Chondrocyte (in vitro differentiated cells): ENCODE results near the gene FAM200B. TPM values are rescaled to one million over a fixed set of nuclear protein-coding genes. Genes with fewer than 3 reads are reported as not detected.

ENCODE experiments used
- DNase-seq: peaks from one replicate; pipeline ENCODE4 v3.0.0; 2021; ENCODE audit warnings: mixed read lengths, low spot score
- H3K27ac Mint-ChIP-seq: one replicate; pipeline ENCODE4 v1.8.0; 2021; ENCODE audit warnings: mild to moderate bottlenecking, moderate library complexity, mixed read lengths; ENCODE audit not compliant: unreplicated experiment
- H3K27me3 Mint-ChIP-seq: 2 replicates; pipeline ENCODE4 v1.8.0; 2021; ENCODE audit warnings: low read depth, mixed read lengths
- H3K36me3 Mint-ChIP-seq: 2 replicates; pipeline ENCODE4 v1.8.0; 2021; ENCODE audit warnings: low read depth, mixed read lengths
- H3K4me1 Mint-ChIP-seq: 2 replicates; pipeline ENCODE4 v1.8.0; 2021; ENCODE audit warnings: low read depth, mild to moderate bottlenecking, mixed read lengths
- H3K4me3 Mint-ChIP-seq: one replicate; pipeline ENCODE4 v1.8.0; 2021; ENCODE audit warnings: mild to moderate bottlenecking, moderate library complexity, mixed read lengths; ENCODE audit not compliant: unreplicated experiment
- H3K9me3 Mint-ChIP-seq: 2 replicates; pipeline ENCODE4 v1.8.0; 2021; ENCODE audit warnings: low read depth, mixed read lengths
- total RNA-seq: library from RNA; stranded (reverse); gene quantifications from 3 replicates; pipeline ENCODE4 v1.2.1, GENCODE V29; 2021
- TF ChIP-seq, protein P1 (sequence below): fragments of 200-600 bp; sonication (generic); IDR thresholded peaks from 2 replicates; pipeline ENCODE4 v1.5.0; 2021; ENCODE audit warnings: antibody characterized with exemption, mild to moderate bottlenecking, moderate library complexity

Gene FAM200B
- total RNA-seq, 1 donor from 2014 or later: 31.8 TPM

GRCh38 chr4:15658781-15659180 is 22.8 kb upstream of the FAM200B start:
- Mint-ChIP-seq H3K36me3 (no peaks in the 10 kb centered on the region), H3K27me3 (no peaks in the 10 kb centered on the region), H3K4me3 (no peak overlapping the region), H3K9me3 (no peaks in the 10 kb centered on the region), H3K27ac (no peak overlapping the region), H3K4me1 (peaks cover 41% of the 10 kb centered on the region)
- TF ChIP-seq, protein P1, sequence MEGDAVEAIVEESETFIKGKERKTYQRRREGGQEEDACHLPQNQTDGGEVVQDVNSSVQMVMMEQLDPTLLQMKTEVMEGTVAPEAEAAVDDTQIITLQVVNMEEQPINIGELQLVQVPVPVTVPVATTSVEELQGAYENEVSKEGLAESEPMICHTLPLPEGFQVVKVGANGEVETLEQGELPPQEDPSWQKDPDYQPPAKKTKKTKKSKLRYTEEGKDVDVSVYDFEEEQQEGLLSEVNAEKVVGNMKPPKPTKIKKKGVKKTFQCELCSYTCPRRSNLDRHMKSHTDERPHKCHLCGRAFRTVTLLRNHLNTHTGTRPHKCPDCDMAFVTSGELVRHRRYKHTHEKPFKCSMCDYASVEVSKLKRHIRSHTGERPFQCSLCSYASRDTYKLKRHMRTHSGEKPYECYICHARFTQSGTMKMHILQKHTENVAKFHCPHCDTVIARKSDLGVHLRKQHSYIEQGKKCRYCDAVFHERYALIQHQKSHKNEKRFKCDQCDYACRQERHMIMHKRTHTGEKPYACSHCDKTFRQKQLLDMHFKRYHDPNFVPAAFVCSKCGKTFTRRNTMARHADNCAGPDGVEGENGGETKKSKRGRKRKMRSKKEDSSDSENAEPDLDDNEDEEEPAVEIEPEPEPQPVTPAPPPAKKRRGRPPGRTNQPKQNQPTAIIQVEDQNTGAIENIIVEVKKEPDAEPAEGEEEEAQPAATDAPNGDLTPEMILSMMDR: no peak
- no peak for DNase-seq

GRCh38 chr4:15659768-15660570 is 21.7 kb upstream of the FAM200B start:
- H3K27ac Mint-ChIP-seq: peak overlapping the region; percentile 87
- no peaks in the 10 kb centered on the region for H3K9me3 Mint-ChIP-seq
- no peaks in the 10 kb centered on the region for H3K27me3 Mint-ChIP-seq
- no peak overlapping the region for H3K4me3 Mint-ChIP-seq
- TF ChIP-seq, protein P1: no peak
- peaks cover 39% of the 10 kb centered on the region for H3K4me1 Mint-ChIP-seq
- DNase-seq: no peak
- no peaks in the 10 kb centered on the region for H3K36me3 Mint-ChIP-seq

DNA sequence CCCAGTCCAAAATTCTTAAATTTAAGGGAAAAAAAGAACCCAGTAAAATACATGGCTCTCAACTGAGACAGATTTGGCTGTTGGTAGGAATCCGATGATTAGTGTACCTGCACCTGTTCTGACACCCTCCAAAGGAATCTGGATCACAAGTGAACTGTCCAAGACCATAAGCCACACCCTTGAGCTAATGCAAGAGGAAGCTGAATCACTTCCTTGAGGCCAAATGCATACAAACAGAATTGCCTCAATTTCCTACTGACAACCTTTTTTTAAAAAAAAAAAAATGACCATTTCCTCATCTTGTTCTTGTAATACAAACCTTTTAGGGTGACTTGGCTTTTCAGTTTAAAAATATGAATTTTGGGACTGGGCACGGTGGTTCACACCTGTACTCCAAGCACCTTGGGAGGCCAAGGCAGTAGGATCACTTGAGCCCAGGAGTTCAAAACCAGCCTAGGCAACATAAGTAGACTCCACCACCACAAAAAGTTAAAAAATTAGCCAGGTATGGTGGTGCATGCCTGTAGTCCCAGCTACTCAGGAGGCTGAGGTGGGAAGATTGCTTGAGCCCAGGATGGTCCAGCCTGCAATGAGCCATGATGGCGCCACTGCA is 15.8 kb upstream of the FAM200B start:
- Mint-ChIP-seq H3K9me3 (no peaks in the 10 kb centered on the region), H3K4me3 (no peak overlapping the region), H3K27me3 (no peaks in the 10 kb centered on the region), H3K36me3 (no peaks in the 10 kb centered on the region), H3K27ac (peak overlapping the region; percentile 17), H3K4me1 (peaks cover 30% of the 10 kb centered on the region)
- no peak for DNase-seq
- TF ChIP-seq, protein P1: no peak

- Mint-ChIP-seq H3K4me1 (peaks cover 40% of the 10 kb centered on the region), H3K27me3 (no peaks in the 10 kb centered on the region), H3K9me3 (no peaks in the 10 kb centered on the region), H3K36me3 (no peaks in the 10 kb centered on the region), H3K27ac (no peak overlapping the region), H3K4me3 (no peak overlapping the region)
- TF ChIP-seq, protein P1: no peak
- no peak for DNase-seq
Measured at GRCh38 chr4:15667006-15667405, 14.6 kb upstream of the FAM200B start.

DNA sequence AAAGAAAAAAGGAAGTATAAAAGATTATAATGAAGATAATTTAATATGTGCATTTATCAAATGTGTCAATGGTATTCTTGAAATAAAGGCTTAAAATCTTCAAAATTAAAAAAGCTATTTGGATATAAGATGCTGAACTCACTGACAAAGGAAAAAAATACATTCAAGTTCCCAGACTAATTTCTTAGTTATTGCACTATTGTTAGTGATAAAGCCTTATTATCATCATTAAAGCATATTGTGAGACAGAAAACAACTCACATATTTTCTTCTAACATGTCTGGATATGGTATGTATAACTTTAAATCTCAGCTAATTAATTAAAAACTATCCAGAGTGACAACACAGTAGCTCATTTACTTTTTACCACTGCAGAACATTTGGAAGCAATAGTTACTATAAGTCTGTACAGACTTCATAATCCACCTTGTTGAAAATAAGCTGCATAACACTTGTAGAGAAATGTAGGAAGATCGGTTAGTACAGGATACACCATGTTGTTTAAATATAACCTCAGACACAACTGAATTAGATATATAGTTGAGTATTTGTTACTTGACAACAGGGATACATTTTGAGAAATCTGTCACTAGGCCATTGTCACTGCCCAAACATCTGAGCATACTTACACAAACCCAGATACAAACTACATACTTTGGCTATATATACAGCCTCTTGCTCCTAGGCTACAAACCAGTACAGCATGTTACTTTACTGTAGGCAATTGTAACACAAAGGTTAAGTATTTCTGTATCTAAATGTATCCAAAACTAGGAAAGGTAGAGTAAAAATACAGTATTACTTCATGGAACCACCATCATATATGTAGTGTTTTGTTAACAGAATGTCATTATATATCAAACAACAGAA is 12.8 kb upstream of the FAM200B start:
- Mint-ChIP-seq H3K9me3 (no peaks in the 10 kb centered on the region), H3K4me3 (no peak overlapping the region), H3K27me3 (no peaks in the 10 kb centered on the region), H3K36me3 (no peaks in the 10 kb centered on the region), H3K4me1 (peaks cover 40% of the 10 kb centered on the region), H3K27ac (peak overlapping the region; percentile 46)
- TF ChIP-seq, protein P1: no peak
- DNase-seq: no peak
